Heart left ventricle (tissue), 16 donors: ENCODE measurements around the gene CDH5. TPM values are rescaled to one million over a fixed set of nuclear protein-coding genes. Genes with fewer than 3 reads are reported as not detected.

ENCODE experiments used
- ATAC-seq, 4 donors: fragments of 200-7000 bp; cut with Tn5 transposase; one replicate each; pipeline ENCODE4 v1.9.1; 2020 to 2022; ENCODE audit warnings: moderate library complexity in 4 of 4, mild to moderate bottlenecking in 3 of 4, moderate number of reproducible peaks in 1 of 4
- DNase-seq, 5 donors: peaks; one replicate each; pipeline ENCODE4 v3.0.0-alpha.2; 2020
- H3K27ac ChIP-seq, 12 donors: fragments of 200-600 bp; sonication (generic) in 4 of 12; one replicate each; pipeline versions ENCODE4 v1.5.0 to v1.8.0; 2016 to 2022; ENCODE audit warnings: mild to moderate bottlenecking in 2 of 12
- H3K27me3 ChIP-seq, 9 donors: fragments of 200-600 bp; sonication (generic) in 2 of 9; one replicate each; pipeline versions ENCODE4 v1.5.1 to v1.8.0; 2016 to 2022; ENCODE audit warnings: mild to moderate bottlenecking in 3 of 9
- H3K36me3 ChIP-seq, 9 donors: fragments of 200-600 bp; sonication (generic) in 2 of 9; one replicate each; pipeline versions ENCODE4 v1.5.0 to v1.8.0; 2018 to 2022; ENCODE audit warnings: mild to moderate bottlenecking in 2 of 9
- H3K4me1 ChIP-seq, 12 donors: fragments of 200-600 bp; sonication (generic) in 4 of 12; one replicate each; pipeline versions ENCODE4 v1.5.0 to v1.8.0; 2016 to 2022; ENCODE audit warnings: mild to moderate bottlenecking in 3 of 12
- H3K4me3 ChIP-seq, 12 donors: fragments of 200-600 bp; sonication (generic) in 4 of 12; one replicate each; pipeline versions ENCODE4 v1.5.0 to v1.8.0; 2017 to 2022; ENCODE audit warnings: mild to moderate bottlenecking in 9 of 12, moderate library complexity in 4 of 12
- H3K9me3 ChIP-seq, 12 donors: fragments of 200-600 bp; sonication (generic) in 4 of 12; one replicate each; pipeline versions ENCODE4 v1.5.0 to v1.8.0; 2016 to 2022; ENCODE audit warnings: mild to moderate bottlenecking in 1 of 12
- CTCF ChIP-seq, 12 donors: fragments of 200-600 bp; sonication (generic) in 4 of 12; IDR thresholded peaks; one replicate each; pipeline versions ENCODE4 v1.5.0 to v1.8.0; 2018 to 2022; ENCODE audit warnings: antibody characterized with exemption in 12 of 12, mild to moderate bottlenecking in 5 of 12
- POLR2A ChIP-seq, 2 donors: fragments of 450-650 bp; IDR thresholded peaks; one replicate each; pipeline ENCODE4 v1.6.1; 2017; ENCODE audit warnings: antibody characterized with exemption in 2 of 2, mild to moderate bottlenecking in 2 of 2, moderate library complexity in 2 of 2
- WGBS, 4 donors: extraction: QIAGEN DNeasy Blood & Tissue Kit in 2 of 4; methylation state at CpG; one replicate each; pipeline versions ENCODE4 v1.1.5 to v1.1.7; 2013 to 2018; 5-methylcytosine and 5-hydroxymethylcytosine counted together
- intact Hi-C, 10 donors: fragments of 100-400 bp; cut with DNase I; formaldehyde crosslinking; loops; one replicate each; pipeline versions ENCODE4 v1.11.1 to v1.14.2; 2022
- polyA plus RNA-seq, 2 donors: library from polyadenylated mRNA; stranded (reverse); fragments of 200-250 nt; gene quantifications; one replicate each; pipeline ENCODE4 v1.2.3, GENCODE V29; 2013
- total RNA-seq, 9 donors: library from RNA; depleted of rRNA in 2 of 9; stranded (reverse); fragments of >200 nt in 2 of 9; fragmentation: NEBNext Ultra II Directional in 3 of 9; extraction: Animal tissue kit (Norgen Biotek cat#: 25700) in 3 of 9; gene quantifications; one replicate each; pipeline versions ENCODE4 v1.1.0 to v1.2.4, GENCODE V29; 2016 to 2023
- donor health status: ischemic (EF 13 %, LVEDD 7.1; RV severe dilation, severe dysfunction).
- donor health status: healthy with polysubstance abuse.
- donor health status: DM: no; HTN: yes; CAD: no.
- donor health status: DM: no; HTN: no; CAD: no.
- donor health status: ischemic (EF 25% LVEDD 6.9; RV normal size, moderate dysfunction).
- donor health status: ischemic (EF 25% LVEDD 5.7; RV mildly dilated, moderate dysfunction).
- donor health status: healthy.
- donor health status: DM: yes; HTN: yes; CAD: no.
- donor health status: ischemic (EF 35%, LVEDD 5.7; RV mildly dilated, moderate dysfunction).
- donor health status: nonischemic (EF 11% LVEDD 7.7; RV severe dilation, severe dysfunction).
- donor health status: DM: yes; HTN: yes; CAD: no.
- donor health status: PGD.
- donor health status: ischemic (EF 29% LVEDD 5.4; RV normal size, mild dysfunction).
- donor health status: nonischemic (EF 23%, LVEDD 6.1; RV moderate dilation, normal function).

CDH5 gene
- total and polyA plus RNA-seq, 11 donors = 24.9 to 135 (median 62.3) TPM

GRCh38 chr16:66386629-66387622 lies 20.4 kb downstream of the CDH5 start:
- DNase-seq (peak in 1 of 5 donors; percentile 10), ATAC-seq (no peak)
- intact Hi-C loops = no loop called here
- no peak overlapping the region for H3K4me3 ChIP-seq
- H3K27ac ChIP-seq = peak overlapping the region in 1 of 12 donors; percentile 4
- H3K27me3 ChIP-seq = no peaks in the 10 kb centered on the region
- WGBS, 4 donors = 78 to 89% (median 81%) methylated on average over 16 to 20 of the region's 20 CpGs
- H3K4me1 ChIP-seq = peaks cover 0 to 41% (median 19%) of the 10 kb centered on the region in 12 donors
- H3K9me3 ChIP-seq = peaks cover 0 to 3% (median 0%) of the 10 kb centered on the region in 12 donors
- H3K36me3 ChIP-seq = peaks cover 0 to 62% (median 29%) of the 10 kb centered on the region in 9 donors
- TF ChIP-seq POLR2A (IDR thresholded peaks at IDR 0.05) = no peak
- TF ChIP-seq CTCF (IDR thresholded peaks at IDR 0.05) = no peak

GRCh38 chr16:66387817-66388332 lies 21.4 kb downstream of the CDH5 start:
- 71 to 81% (median 72%) methylated on average over 2 of the region's 2 CpGs for WGBS, 4 donors
- intact Hi-C loops = no loop called here
- peaks cover 0 to 69% (median 29%) of the 10 kb centered on the region in 9 donors for H3K36me3 ChIP-seq

GRCh38 chr16:66388350-66389139 lies 22.1 kb downstream of the CDH5 start:
- peaks cover 0 to 31% (median 9%) of the 10 kb centered on the region in 12 donors for H3K4me1 ChIP-seq
- no peak overlapping the region for H3K4me3 ChIP-seq
- WGBS, 4 donors = 75 to 96% (median 86%) methylated on average over 6 of the region's 6 CpGs
- peaks cover 0 to 76% (median 29%) of the 10 kb centered on the region in 9 donors for H3K36me3 ChIP-seq
- H3K27ac ChIP-seq = no peak overlapping the region
- intact Hi-C loops = no loop called here
- DNase-seq (no peak), ATAC-seq (no peak)
- no peaks in the 10 kb centered on the region for H3K27me3 ChIP-seq
- peaks cover 0 to 3% (median 0%) of the 10 kb centered on the region in 12 donors for H3K9me3 ChIP-seq
- TF ChIP-seq CTCF (IDR thresholded peaks at IDR 0.05) (no peak), POLR2A (IDR thresholded peaks at IDR 0.05) (no peak)

More at GRCh38 chr16:66387817-66388332, 21.4 kb downstream of the CDH5 start:
- Histone ChIP-seq H3K27me3 (no peaks in the 10 kb centered on the region), H3K4me1 (peaks cover 0 to 37% (median 15%) of the 10 kb centered on the region in 12 donors), H3K9me3 (peaks cover 0 to 3% (median 0%) of the 10 kb centered on the region in 12 donors), H3K4me3 (no peak overlapping the region), H3K27ac (no peak overlapping the region)
- no peak for ATAC-seq
- DNase-seq = no peak
- TF ChIP-seq CTCF (IDR thresholded peaks at IDR 0.05) (no peak), POLR2A (IDR thresholded peaks at IDR 0.05) (no peak)
